IMR-90 (cell line): Measurements from ENCODE around the gene MYT1. TPM values are rescaled to one million over a fixed set of nuclear protein-coding genes. Genes with fewer than 3 reads are reported as not detected.

ENCODE experiments used
- ATAC-seq: fragments of 200-7000 bp; cut with Tn5 transposase; 2 replicates; pipeline ENCODE4 v1.9.1; 2020; ENCODE audit warnings: low read depth, mild to moderate bottlenecking, moderate library complexity
- BruUV-seq: library from RNA; stranded (reverse); fragments of 400-500 nt; replicated peaks from 2 replicates; lab custom pipeline; 2021; lab: Mats Ljungman, UMichigan
- CTCF ChIA-PET: fragments of 300-600 bp; formaldehyde crosslinking; extraction: SDS; loops from one replicate; lab custom pipeline; 2021; ENCODE audit warnings: antibody characterized with exemption; lab: Yijun Ruan, JAX
- POLR2A ChIA-PET: fragments of 300-600 bp; sonication (Branson Sonifier 250); formaldehyde crosslinking; loops from one replicate; lab custom pipeline; 2022; ENCODE audit warnings: antibody characterized with exemption; ENCODE audit not compliant: unreplicated experiment; lab: Charles Lee
- DNase-seq: peaks from one replicate; pipeline ENCODE4 v3.0.0; 2013
- H2AFZ ChIP-seq: replicated peaks from 2 replicates; pipeline ENCODE3; 2013; ENCODE audit warnings: low read length, mild to moderate bottlenecking; ENCODE audit not compliant: poor library complexity
- H2AK5ac ChIP-seq: 2 replicates; pipeline ENCODE4 v1.6.1; 2013; ENCODE audit warnings: low read depth, low read length, inconsistent platforms
- H2AK9ac ChIP-seq: replicated peaks from 2 replicates; pipeline ENCODE3; 2013; ENCODE audit warnings: mild to moderate bottlenecking, low read depth, low read length, moderate library complexity; ENCODE audit not compliant: poor library complexity
- H2BK120ac ChIP-seq: 2 replicates; pipeline ENCODE4 v1.6.1; 2013; ENCODE audit warnings: low read depth, low read length, inconsistent platforms
- H2BK15ac ChIP-seq: 3 replicates; pipeline ENCODE4 v1.6.1; 2013; ENCODE audit warnings: low read depth, low read length, inconsistent platforms
- H2BK20ac ChIP-seq: 2 replicates; pipeline ENCODE4 v1.6.1; 2013; ENCODE audit warnings: low read depth, mild to moderate bottlenecking, inconsistent platforms, low read length, moderate library complexity
- H2BK5ac ChIP-seq: 2 replicates; pipeline ENCODE4 v1.6.1; 2013; ENCODE audit warnings: mild to moderate bottlenecking, low read depth, low read length, inconsistent platforms; ENCODE audit not compliant: poor library complexity, severe bottlenecking
- H3K14ac ChIP-seq: replicated peaks from 2 replicates; pipeline ENCODE4 v1.6.1; 2013; ENCODE audit warnings: low read depth, low read length, inconsistent platforms
- H3K18ac ChIP-seq: 2 replicates; pipeline ENCODE4 v1.6.1; 2013; ENCODE audit warnings: low read depth, low read length, control low read depth
- H3K23ac ChIP-seq: 2 replicates; pipeline ENCODE4 v1.6.1; 2013; ENCODE audit warnings: low read depth, low read length, inconsistent platforms
- H3K27ac ChIP-seq: 2 replicates; pipeline ENCODE4 v1.5.1; 2013; ENCODE audit warnings: mild to moderate bottlenecking, control low read depth, low read length; ENCODE audit not compliant: insufficient read depth
- H3K27me3 ChIP-seq: 2 replicates; pipeline ENCODE4 v1.6.1; 2013; ENCODE audit warnings: low read length; ENCODE audit not compliant: control insufficient read depth, insufficient read depth
- H3K36me3 ChIP-seq: 2 replicates; pipeline ENCODE4 v1.6.1; 2013; ENCODE audit warnings: low read length, mixed read lengths; ENCODE audit not compliant: control insufficient read depth, insufficient read depth
- H3K4ac ChIP-seq: 2 replicates; pipeline ENCODE4 v1.6.1; 2013; ENCODE audit warnings: low read depth, low read length, inconsistent platforms
- H3K4me1 ChIP-seq: 2 replicates; pipeline ENCODE4 v1.6.1; 2013; ENCODE audit warnings: low read length, mixed read lengths; ENCODE audit not compliant: control insufficient read depth, insufficient read depth
- H3K4me2 ChIP-seq: 2 replicates; pipeline ENCODE4 v1.6.1; 2013; ENCODE audit warnings: low read depth, mild to moderate bottlenecking, control low read depth, low read length, moderate library complexity
- H3K4me3 ChIP-seq: 2 replicates; pipeline ENCODE4 v1.5.1; 2013; ENCODE audit warnings: low read depth, mild to moderate bottlenecking, control low read depth, low read length, moderate library complexity; ENCODE audit not compliant: insufficient read depth
- H3K56ac ChIP-seq: 2 replicates; pipeline ENCODE4 v1.6.1; 2013; ENCODE audit warnings: low read length, inconsistent platforms; ENCODE audit not compliant: insufficient read depth; ENCODE audit errors: extremely low read depth
- H3K79me1 ChIP-seq, 2 experiments: 2 replicates each; pipeline ENCODE4 v1.6.1; 2013; ENCODE audit warnings: low read length in 2 of 2, inconsistent platforms in 1 of 2, low read depth in 1 of 2
- H3K9ac ChIP-seq: 2 replicates; pipeline ENCODE4 v1.6.1; 2013; ENCODE audit warnings: low read depth, low read length, control low read depth
- H3K9me1 ChIP-seq: 2 replicates; pipeline ENCODE4 v1.6.1; 2013; ENCODE audit warnings: low read length, inconsistent platforms; ENCODE audit not compliant: insufficient read depth
- H3K9me3 ChIP-seq: 2 replicates; pipeline ENCODE4 v1.6.1; 2013; ENCODE audit warnings: low read length; ENCODE audit not compliant: control insufficient read depth, insufficient read depth
- H4K20me1 ChIP-seq: 2 replicates; pipeline ENCODE4 v1.6.1; 2013; ENCODE audit warnings: low read length, inconsistent platforms; ENCODE audit not compliant: insufficient read depth
- H4K5ac ChIP-seq: 2 replicates; pipeline ENCODE4 v1.6.1; 2013; ENCODE audit warnings: mild to moderate bottlenecking, low read depth, low read length, control low read depth
- H4K8ac ChIP-seq, 2 experiments: 2 replicates each; pipeline ENCODE4 v1.6.1; 2013; ENCODE audit warnings: low read depth in 2 of 2, low read length in 2 of 2, control low read depth in 1 of 2, inconsistent platforms in 1 of 2
- H4K91ac ChIP-seq: 2 replicates; pipeline ENCODE4 v1.6.1; 2013; ENCODE audit warnings: low read depth, low read length, inconsistent platforms; ENCODE audit not compliant: insufficient read depth
- CHD1 ChIP-seq: IDR thresholded peaks from 2 replicates; pipeline ENCODE4 v1.6.1; 2012; ENCODE audit warnings: low read depth, low read length, improper control_type of control experiment
- MAZ ChIP-seq: IDR thresholded peaks from 2 replicates; pipeline ENCODE4 v1.6.1; 2012; ENCODE audit warnings: low read depth, mild to moderate bottlenecking, low read length, improper control_type of control experiment, moderate library complexity, borderline replicate concordance
- POLR2A ChIP-seq: IDR thresholded peaks from 2 replicates; pipeline ENCODE4 v1.6.1; 2012; ENCODE audit warnings: mild to moderate bottlenecking, low read depth, low read length
- RCOR1 ChIP-seq: IDR thresholded peaks from 2 replicates; pipeline ENCODE4 v1.6.1; 2012; ENCODE audit warnings: mild to moderate bottlenecking, low read length, improper control_type of control experiment; ENCODE audit not compliant: insufficient replicate concordance
- WGBS, 2 experiments: methylation state at CpG; one replicate each; pipeline versions ENCODE4 v1.1.5 to v1.1.7; 2013; ENCODE audit warnings: missing lambda C conversion rate in 2 of 2; ENCODE audit not compliant: insufficient read length in 1 of 2; ENCODE audit errors: extremely low coverage in 2 of 2; 5-methylcytosine and 5-hydroxymethylcytosine counted together
- dilution Hi-C: fragments of 300-500 bp; cut with HindIII; formaldehyde crosslinking; loops from one replicate; pipeline ENCODE4 v1.14.3; 2018; ENCODE audit warnings: low sequenced_read_pairs; ENCODE audit not compliant: unreplicated experiment
- in situ Hi-C: fragments of 300-500 bp; cut with MboI; formaldehyde crosslinking; loops from 3 replicates; pipeline ENCODE4 v1.14.3; 2019; ENCODE audit warnings: low sequenced_read_pairs, inconsistent platforms, mixed read lengths
- intact Hi-C: fragments of 100-400 bp; cut with micrococcal nuclease; formaldehyde crosslinking; loops from 2 replicates; pipeline ENCODE4 v1.10.0; 2022
- polyA plus RNA-seq, 3 experiments: library from polyadenylated mRNA; depleted of rRNA; stranded (reverse); fragments of >200 nt; gene quantifications; 2 replicates each; pipeline ENCODE4 v1.2.3, GENCODE V29; 2012; ENCODE audit warnings: low replicate concordance in 1 of 3
- total RNA-seq: library from RNA; depleted of rRNA; stranded (reverse); fragments of >200 nt; gene quantifications from 2 replicates; pipeline ENCODE4 v1.2.3, GENCODE V29; 2012

MYT1 gene
- total and polyA plus RNA-seq, 2 of the 4 experiments (the other 2 are of a cell fraction) = not detected

- Histone ChIP-seq H3K9me3 (no peaks in the 10 kb centered on the region), H4K5ac (no peak overlapping the region), H3K79me1 (no peaks in the 10 kb centered on the region; a peak in 1 of 4 replicates), H3K9me1 (peaks cover 19% of the 10 kb centered on the region), H3K4ac (0 out of 2 replicates have a peak overlapping the region, but pooled peaks have one; percentile 4), H3K23ac (no peak overlapping the region), H3K36me3 (no peaks in the 10 kb centered on the region), H4K8ac (no peak overlapping the region), H4K20me1 (no peaks in the 10 kb centered on the region), H4K91ac (no peak overlapping the region), H2AK5ac (peak overlapping the region; percentile 74; the same call in 1 of the 2 replicates), H2BK120ac (no peak overlapping the region; the same call in 1 of the 2 replicates), H3K27ac (no peak overlapping the region), H3K27me3 (peaks cover 29% of the 10 kb centered on the region), H2BK15ac (no peak overlapping the region), H3K4me3 (no peak overlapping the region), H3K56ac (no peak overlapping the region), H2AK9ac (no peak overlapping the region), H2BK20ac (no peak overlapping the region), H3K14ac (no peak overlapping the region), H3K4me2 (no peak overlapping the region), H3K18ac (no peak overlapping the region), H2AFZ (peak overlapping the region; percentile 25), H3K4me1 (peaks cover 27% of the 10 kb centered on the region), H2BK5ac (no peak overlapping the region), H3K9ac (no peak overlapping the region)
- ChIA-PET CTCF (interaction anchor here (0.6 to 1.7 kb wide), 2 partner anchors 10 to 26 kb away, joined by 4 read pairs; no protein-coding TSS in a partner anchor), POLR2A (no interaction called here)
- DNase-seq (peak; percentile 37), ATAC-seq (peak; percentile 5; the same call in 1 of the 2 replicates)
- in situ Hi-C loops (no loop called here), dilution Hi-C loops (no loop called here), intact Hi-C loops (no loop called here)
- no CpG with 5 or more reads among the region's 5 CpGs for WGBS, 2 experiments
- TF ChIP-seq MAZ (no peak), CHD1 (no peak), POLR2A (no peak), RCOR1 (peak; percentile 88)
- no TSS peak for BruUV-seq
Measured at GRCh38 chr20:64222291-64222735, 58.1 kb downstream of the MYT1 start.
